Measurements from ENCODE around the gene ATAD3C. TPM values are rescaled to one million over a fixed set of nuclear protein-coding genes. Genes with fewer than 3 reads are reported as not detected.

The ATAD3C gene
- polyA plus RNA-seq, 3 donors, result not detected

DNA sequence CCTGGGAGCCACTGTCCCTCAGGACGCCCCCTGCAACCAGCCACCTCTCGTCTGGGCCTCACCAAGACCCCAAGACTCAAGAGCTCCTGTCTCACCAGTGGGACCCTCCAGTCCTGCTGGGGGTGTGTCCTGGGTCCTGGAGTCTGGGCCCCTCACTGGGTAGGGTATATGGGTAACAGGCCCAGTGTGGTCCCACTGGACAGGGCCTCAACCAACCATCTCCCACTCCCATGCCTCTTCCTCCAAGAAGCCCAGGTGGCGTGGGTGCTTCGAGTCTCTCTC lies 14.7 kb upstream of the ATAD3C start:
- intact Hi-C loops (cut with micrococcal nuclease), result no loop called here
- peaks cover 37 to 89% (median 54%) of the 10 kb centered on the region in 3 donors for H3K27me3 Mint-ChIP-seq (ENCODE audit: low read depth in 3 of 3)

DNA sequence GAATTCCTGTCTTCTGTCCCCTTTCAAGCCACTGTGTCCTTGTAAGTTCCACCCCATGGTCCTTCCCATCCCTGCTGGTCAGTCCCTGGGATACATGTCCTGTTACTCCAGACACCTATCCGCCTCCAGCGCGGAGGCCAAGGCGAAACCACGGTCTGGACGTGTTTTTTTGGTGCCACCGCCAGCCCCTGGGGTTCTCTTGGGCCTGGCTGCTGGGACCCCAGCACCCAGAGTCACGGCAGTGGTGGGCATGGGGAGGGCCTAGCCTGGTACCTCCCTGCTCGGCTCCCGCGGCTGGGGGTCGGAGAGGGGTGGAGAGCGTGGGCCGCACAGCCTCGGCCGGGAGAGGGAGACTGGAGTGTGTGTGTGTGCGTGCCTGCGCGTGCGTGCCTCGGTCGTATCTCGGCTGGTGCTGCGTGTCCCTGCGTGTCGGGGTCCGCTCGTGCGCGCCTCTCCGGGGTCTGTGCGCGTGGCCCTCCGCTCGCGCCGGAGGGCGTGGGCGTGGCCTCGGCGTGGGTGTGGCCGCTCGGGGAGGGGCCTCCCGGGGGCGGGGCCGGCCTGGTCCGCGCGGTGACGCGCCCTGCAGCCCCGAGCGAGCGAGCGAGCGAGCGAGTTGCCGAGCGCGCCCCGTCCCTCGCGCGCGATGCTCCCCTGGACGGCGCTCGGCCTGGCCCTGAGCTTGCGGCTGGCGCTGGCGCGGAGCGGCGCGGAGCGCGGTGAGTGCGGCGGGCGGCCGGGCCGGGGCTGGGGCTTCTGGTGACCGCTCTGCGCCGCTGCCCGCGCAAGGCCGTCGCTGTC lies 14.2 kb upstream of the ATAD3C start, which contains the start of gene VWA1:
Gene VWA1 (plus strand): TSS at position 585 of the 798 bp plus-strand sequence. CDS start 59 bp downstream, at position 644.
- Histone ChIP-seq H2AFZ (ENCODE audit: insufficient read depth, low read depth, low read length, poor library complexity, severe bottlenecking) (no peak within 1 kb of the TSS), H4K20me1 (ENCODE audit: insufficient read depth, low read length) (no peaks in the 10 kb centered on the region), H3K9ac (ENCODE audit: insufficient read depth, low read length, poor library complexity, severe bottlenecking) (peak within 1 kb of the TSS; percentile 15), H3K27me3 (ENCODE audit: control insufficient read depth in 2 of 2, insufficient read depth in 2 of 2, low read length in 2 of 2) (peaks cover 19 to 58% of the 10 kb centered on the region in 2 donors), H3K79me2 (ENCODE audit: insufficient read depth, low read length) (no peaks in the 10 kb centered on the region), H3K27ac (ENCODE audit: low read depth in 1 of 2, low read length in 2 of 2) (no peak within 1 kb of the TSS), H3K4me3 (replicated peaks in 1 of 3; ENCODE audit: low read depth in 2 of 3, low read length in 3 of 3) (peak within 1 kb of the TSS in 1 of 3 experiments; percentile 54), H3K9me3 (replicated peaks in 1 of 2; ENCODE audit: control insufficient read depth in 1 of 2, insufficient read depth in 1 of 2, low read length in 2 of 2) (peaks cover 0 to 6% of the 10 kb centered on the region in 2 donors), H3K36me3 (replicated peaks in 1 of 2; ENCODE audit: control insufficient read depth in 1 of 2, insufficient read depth in 2 of 2, low read length in 2 of 2) (no peaks in the 10 kb centered on the region), H3K4me1 (ENCODE audit: control insufficient read depth in 1 of 2, insufficient read depth in 2 of 2, low read length in 2 of 2) (peaks cover 8 to 18% of the 10 kb centered on the region in 2 donors), H3K4me2 (replicated peaks; ENCODE audit: extremely low read depth, low read length, poor library complexity, severe bottlenecking) (peak within 1 kb of the TSS; percentile 68)
- WGBS (ENCODE audit: insufficient coverage), result 4% methylated on average over 88 of the region's 89 CpGs
- Mint-ChIP-seq H3K9me3 (peaks cover 0 to 8% (median 0%) of the 10 kb centered on the region in 7 donors), H3K27ac (peak within 1 kb of the TSS in 1 of 7 donors; percentile 30), H3K27me3 (ENCODE audit: low read depth in 3 of 3) (peaks cover 34 to 86% (median 48%) of the 10 kb centered on the region in 3 donors), H3K4me1 (peaks cover 12% of the 10 kb centered on the region), H3K36me3 (peaks cover 1 to 2% of the 10 kb centered on the region in 2 donors), H3K4me3 (peak within 1 kb of the TSS; percentile 60 to 84)
- TF ChIP-seq, protein P1, sequence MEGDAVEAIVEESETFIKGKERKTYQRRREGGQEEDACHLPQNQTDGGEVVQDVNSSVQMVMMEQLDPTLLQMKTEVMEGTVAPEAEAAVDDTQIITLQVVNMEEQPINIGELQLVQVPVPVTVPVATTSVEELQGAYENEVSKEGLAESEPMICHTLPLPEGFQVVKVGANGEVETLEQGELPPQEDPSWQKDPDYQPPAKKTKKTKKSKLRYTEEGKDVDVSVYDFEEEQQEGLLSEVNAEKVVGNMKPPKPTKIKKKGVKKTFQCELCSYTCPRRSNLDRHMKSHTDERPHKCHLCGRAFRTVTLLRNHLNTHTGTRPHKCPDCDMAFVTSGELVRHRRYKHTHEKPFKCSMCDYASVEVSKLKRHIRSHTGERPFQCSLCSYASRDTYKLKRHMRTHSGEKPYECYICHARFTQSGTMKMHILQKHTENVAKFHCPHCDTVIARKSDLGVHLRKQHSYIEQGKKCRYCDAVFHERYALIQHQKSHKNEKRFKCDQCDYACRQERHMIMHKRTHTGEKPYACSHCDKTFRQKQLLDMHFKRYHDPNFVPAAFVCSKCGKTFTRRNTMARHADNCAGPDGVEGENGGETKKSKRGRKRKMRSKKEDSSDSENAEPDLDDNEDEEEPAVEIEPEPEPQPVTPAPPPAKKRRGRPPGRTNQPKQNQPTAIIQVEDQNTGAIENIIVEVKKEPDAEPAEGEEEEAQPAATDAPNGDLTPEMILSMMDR (IDR thresholded peaks at IDR 0.05), result no peak
- peak in 2 of 3 donors; percentile 13 to 35 for DNase-seq
- intact Hi-C loops (cut with micrococcal nuclease), result no loop called here

More for the DNA sequence above, 14.7 kb upstream of the ATAD3C start:
- H3K79me2 ChIP-seq (ENCODE audit: insufficient read depth, low read length), result no peaks in the 10 kb centered on the region
- no peaks in the 10 kb centered on the region for H4K20me1 ChIP-seq (ENCODE audit: insufficient read depth, low read length)
- peaks cover 0 to 8% (median 0%) of the 10 kb centered on the region in 7 donors for H3K9me3 Mint-ChIP-seq
- H3K9ac ChIP-seq (ENCODE audit: insufficient read depth, low read length, poor library complexity, severe bottlenecking), result no peak overlapping the region
- H3K9me3 ChIP-seq (replicated peaks in 1 of 2; ENCODE audit: control insufficient read depth in 1 of 2, insufficient read depth in 1 of 2, low read length in 2 of 2), result peaks cover 0 to 6% of the 10 kb centered on the region in 2 donors
- no peak overlapping the region for H3K4me3 ChIP-seq (replicated peaks in 1 of 3; ENCODE audit: low read depth in 2 of 3, low read length in 3 of 3)
- H3K36me3 Mint-ChIP-seq, result peaks cover 1 to 2% of the 10 kb centered on the region in 2 donors
- H3K4me1 Mint-ChIP-seq, result peaks cover 12% of the 10 kb centered on the region
- H3K27me3 ChIP-seq (ENCODE audit: control insufficient read depth in 2 of 2, insufficient read depth in 2 of 2, low read length in 2 of 2), result peaks cover 19 to 60% of the 10 kb centered on the region in 2 donors
- DNase-seq, result no peak
- 77% methylated on average over 2 of the region's 4 CpGs for WGBS (ENCODE audit: insufficient coverage)
- no peak overlapping the region for H3K27ac ChIP-seq (ENCODE audit: low read depth in 1 of 2, low read length in 2 of 2)
- TF ChIP-seq, protein P1 (IDR thresholded peaks at IDR 0.05), result no peak
- no peaks in the 10 kb centered on the region for H3K36me3 ChIP-seq (replicated peaks in 1 of 2; ENCODE audit: control insufficient read depth in 1 of 2, insufficient read depth in 2 of 2, low read length in 2 of 2)
- no peak overlapping the region for H2AFZ ChIP-seq (ENCODE audit: insufficient read depth, low read depth, low read length, poor library complexity, severe bottlenecking)
- H3K4me1 ChIP-seq (ENCODE audit: control insufficient read depth in 1 of 2, insufficient read depth in 2 of 2, low read length in 2 of 2), result peaks cover 8 to 18% of the 10 kb centered on the region in 2 donors
- peak overlapping the region; percentile 48 to 76 for H3K4me3 Mint-ChIP-seq
- no peak overlapping the region for H3K4me2 ChIP-seq (replicated peaks; ENCODE audit: extremely low read depth, low read length, poor library complexity, severe bottlenecking)
- H3K27ac Mint-ChIP-seq, result no peak overlapping the region
